Liver (tissue), 3 donors: ENCODE data around the gene DCLK2.

Source experiments
- EGR1 ChIP-seq, 2 donors: IDR thresholded peaks; 2 replicates each; pipeline ENCODE4 v1.6.1; 2016 to 2018; ENCODE audit warnings: antibody characterized with exemption in 2 of 2, low read depth in 2 of 2
- FOXA1 ChIP-seq: IDR thresholded peaks from 2 replicates; pipeline ENCODE4 v1.6.1; 2016; ENCODE audit warnings: antibody characterized with exemption
- HNF4A ChIP-seq, 2 donors: conservative IDR thresholded peaks; 2 replicates each; pipeline ENCODE4 v1.6.1; 2016; ENCODE audit warnings: antibody characterized with exemption in 2 of 2, mild to moderate bottlenecking in 2 of 2
- JUND ChIP-seq, 2 donors: IDR thresholded peaks; 2 replicates each; pipeline ENCODE4 v1.6.1; 2016; ENCODE audit warnings: antibody characterized with exemption in 2 of 2
- RAD21 ChIP-seq, 2 donors: IDR thresholded peaks; 2 replicates each; pipeline ENCODE4 v1.6.1; 2016; ENCODE audit warnings: antibody characterized with exemption in 2 of 2, mild to moderate bottlenecking in 2 of 2
- TAF1 ChIP-seq: conservative IDR thresholded peaks from 2 replicates; pipeline ENCODE4 v1.6.1; 2016; ENCODE audit warnings: antibody characterized with exemption, mild to moderate bottlenecking
- YY1 ChIP-seq: IDR thresholded peaks from 2 replicates; pipeline ENCODE4 v1.6.1; 2016; ENCODE audit warnings: antibody characterized with exemption, mild to moderate bottlenecking
- TF ChIP-seq, protein P1 (sequence below): fragments of 150-350 bp; IDR thresholded peaks from 2 replicates; pipeline ENCODE4 v1.5.1; 2017; ENCODE audit warnings: improper control_type of control experiment, low read depth, low read length; ENCODE audit not compliant: missing input control
- TF ChIP-seq, protein P2 (sequence below): IDR thresholded peaks from 2 replicates; pipeline ENCODE4 v1.6.1; 2016; ENCODE audit warnings: antibody characterized with exemption
- TF ChIP-seq, protein P3 (sequence below): IDR thresholded peaks from 2 replicates; pipeline ENCODE4 v1.6.1; 2016; ENCODE audit warnings: antibody characterized with exemption
- TF ChIP-seq, protein P4 (sequence below): IDR thresholded peaks from 2 replicates; pipeline ENCODE4 v1.6.1; 2016; ENCODE audit warnings: antibody characterized with exemption
- donor health status: healthy.
- donor health status: healthy.

DNA sequence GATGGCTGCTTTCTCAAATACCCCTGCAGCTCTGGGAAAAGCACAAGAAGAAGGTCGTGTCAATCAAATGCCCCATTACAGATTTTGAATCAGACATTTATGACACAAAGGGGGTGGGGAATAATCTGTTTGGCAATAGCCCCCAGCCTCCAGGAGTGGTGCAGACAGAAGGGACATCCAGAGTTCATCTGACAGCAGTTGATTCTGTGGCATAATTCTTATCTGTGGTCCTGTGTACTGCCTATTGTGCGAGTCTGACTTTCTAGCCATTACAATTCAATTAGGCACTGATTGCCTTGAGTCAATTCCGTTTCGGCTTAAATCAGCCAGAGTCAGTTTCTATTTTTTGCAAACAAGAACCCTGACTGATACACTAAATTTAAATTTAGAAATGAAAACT lies 28.6 kb upstream of the DCLK2 start:
- TF ChIP-seq, protein P1, sequence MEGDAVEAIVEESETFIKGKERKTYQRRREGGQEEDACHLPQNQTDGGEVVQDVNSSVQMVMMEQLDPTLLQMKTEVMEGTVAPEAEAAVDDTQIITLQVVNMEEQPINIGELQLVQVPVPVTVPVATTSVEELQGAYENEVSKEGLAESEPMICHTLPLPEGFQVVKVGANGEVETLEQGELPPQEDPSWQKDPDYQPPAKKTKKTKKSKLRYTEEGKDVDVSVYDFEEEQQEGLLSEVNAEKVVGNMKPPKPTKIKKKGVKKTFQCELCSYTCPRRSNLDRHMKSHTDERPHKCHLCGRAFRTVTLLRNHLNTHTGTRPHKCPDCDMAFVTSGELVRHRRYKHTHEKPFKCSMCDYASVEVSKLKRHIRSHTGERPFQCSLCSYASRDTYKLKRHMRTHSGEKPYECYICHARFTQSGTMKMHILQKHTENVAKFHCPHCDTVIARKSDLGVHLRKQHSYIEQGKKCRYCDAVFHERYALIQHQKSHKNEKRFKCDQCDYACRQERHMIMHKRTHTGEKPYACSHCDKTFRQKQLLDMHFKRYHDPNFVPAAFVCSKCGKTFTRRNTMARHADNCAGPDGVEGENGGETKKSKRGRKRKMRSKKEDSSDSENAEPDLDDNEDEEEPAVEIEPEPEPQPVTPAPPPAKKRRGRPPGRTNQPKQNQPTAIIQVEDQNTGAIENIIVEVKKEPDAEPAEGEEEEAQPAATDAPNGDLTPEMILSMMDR: no peak
- TF ChIP-seq, protein P2, sequence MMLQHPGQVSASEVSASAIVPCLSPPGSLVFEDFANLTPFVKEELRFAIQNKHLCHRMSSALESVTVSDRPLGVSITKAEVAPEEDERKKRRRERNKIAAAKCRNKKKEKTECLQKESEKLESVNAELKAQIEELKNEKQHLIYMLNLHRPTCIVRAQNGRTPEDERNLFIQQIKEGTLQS: no peak
- TF ChIP-seq RAD21 (IDR thresholded peaks at IDR 0.05) (no peak), EGR1 (IDR thresholded peaks at IDR 0.05; ENCODE audit: low read depth in 2 of 2) (no peak), FOXA1 (no peak), HNF4A (conservative IDR thresholded peaks at IDR 0.05) (no peak), JUND (IDR thresholded peaks at IDR 0.05) (no peak), YY1 (no peak), TAF1 (no peak)
- TF ChIP-seq, protein P3, sequence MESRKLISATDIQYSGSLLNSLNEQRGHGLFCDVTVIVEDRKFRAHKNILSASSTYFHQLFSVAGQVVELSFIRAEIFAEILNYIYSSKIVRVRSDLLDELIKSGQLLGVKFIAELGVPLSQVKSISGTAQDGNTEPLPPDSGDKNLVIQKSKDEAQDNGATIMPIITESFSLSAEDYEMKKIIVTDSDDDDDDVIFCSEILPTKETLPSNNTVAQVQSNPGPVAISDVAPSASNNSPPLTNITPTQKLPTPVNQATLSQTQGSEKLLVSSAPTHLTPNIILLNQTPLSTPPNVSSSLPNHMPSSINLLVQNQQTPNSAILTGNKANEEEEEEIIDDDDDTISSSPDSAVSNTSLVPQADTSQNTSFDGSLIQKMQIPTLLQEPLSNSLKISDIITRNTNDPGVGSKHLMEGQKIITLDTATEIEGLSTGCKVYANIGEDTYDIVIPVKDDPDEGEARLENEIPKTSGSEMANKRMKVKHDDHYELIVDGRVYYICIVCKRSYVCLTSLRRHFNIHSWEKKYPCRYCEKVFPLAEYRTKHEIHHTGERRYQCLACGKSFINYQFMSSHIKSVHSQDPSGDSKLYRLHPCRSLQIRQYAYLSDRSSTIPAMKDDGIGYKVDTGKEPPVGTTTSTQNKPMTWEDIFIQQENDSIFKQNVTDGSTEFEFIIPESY: no peak
- TF ChIP-seq, protein P4, sequence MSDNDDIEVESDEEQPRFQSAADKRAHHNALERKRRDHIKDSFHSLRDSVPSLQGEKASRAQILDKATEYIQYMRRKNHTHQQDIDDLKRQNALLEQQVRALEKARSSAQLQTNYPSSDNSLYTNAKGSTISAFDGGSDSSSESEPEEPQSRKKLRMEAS: no peak
